ENCODE measurements around the gene GGNBP2. TPM values are rescaled to one million over a fixed set of nuclear protein-coding genes. Genes with fewer than 3 reads are reported as not detected.

The GGNBP2 gene
- total RNA-seq, 1 donor from 2014 or later: 108 TPM

- intact Hi-C loops (cut with micrococcal nuclease): loop anchor here (2.0 kb wide), 1 partner anchor 16 kb away; the partner anchor contains the start of genes MYO19 and PIGW
Measured at GRCh38 chr17:36550491-36551417, 6.0 kb downstream of the GGNBP2 start.

- intact Hi-C loops (cut with micrococcal nuclease): no loop called here
Measured at GRCh38 chr17:36553459-36553858, 8.7 kb downstream of the GGNBP2 start.

- intact Hi-C loops (cut with micrococcal nuclease): no loop called here
Measured at GRCh38 chr17:36566081-36566480, 21.4 kb downstream of the GGNBP2 start.

GRCh38 chr17:36575028-36575427, 30.3 kb downstream of the GGNBP2 start:
- intact Hi-C loops (cut with micrococcal nuclease): no loop called here

- intact Hi-C loops (cut with micrococcal nuclease): no loop called here
Measured at GRCh38 chr17:36576793-36577192, 32.1 kb downstream of the GGNBP2 start.

- intact Hi-C loops (cut with micrococcal nuclease): no loop called here
Measured at GRCh38 chr17:36578671-36579070, 34.0 kb downstream of the GGNBP2 start.

- intact Hi-C loops (cut with micrococcal nuclease): no loop called here
Measured at GRCh38 chr17:36583787-36584186, 39.1 kb downstream of the GGNBP2 start.

- intact Hi-C loops (cut with micrococcal nuclease): no loop called here
Measured at GRCh38 chr17:36586138-36586537, 41.4 kb downstream of the GGNBP2 start.

GRCh38 chr17:36590082-36590481, 45.4 kb downstream of the GGNBP2 start:
- intact Hi-C loops (cut with micrococcal nuclease): loop anchor here (2.0 kb wide), 1 partner anchor 45 kb away; the partner anchor contains the start of gene GGNBP2

- intact Hi-C loops (cut with micrococcal nuclease): loop anchor here (2.0 kb wide), 1 partner anchor 47 kb away; the partner anchor contains the start of gene GGNBP2
Measured at GRCh38 chr17:36591434-36592315, 47.0 kb downstream of the GGNBP2 start, which contains the start of gene DHRS11. TSS of gene DHRS11 (plus strand) at chr17:36591879. CDS start at chr17:36592010, 131 bp downstream.

GRCh38 chr17:36592316-36592715, 47.6 kb downstream of the GGNBP2 start:
- intact Hi-C loops (cut with micrococcal nuclease): no loop called here

GRCh38 chr17:36592716-36593321, 48.1 kb downstream of the GGNBP2 start:
- intact Hi-C loops (cut with micrococcal nuclease): no loop called here

GRCh38 chr17:36593656-36594316, 49.1 kb downstream of the GGNBP2 start:
- intact Hi-C loops (cut with micrococcal nuclease): no loop called here

GRCh38 chr17:36594626-36595401, 50.1 kb downstream of the GGNBP2 start:
- intact Hi-C loops (cut with micrococcal nuclease): no loop called here

GRCh38 chr17:36597226-36597625, 52.5 kb downstream of the GGNBP2 start:
- intact Hi-C loops (cut with micrococcal nuclease): no loop called here

GRCh38 chr17:36597866-36598777, 53.4 kb downstream of the GGNBP2 start:
- intact Hi-C loops (cut with micrococcal nuclease): no loop called here

- intact Hi-C loops (cut with micrococcal nuclease): no loop called here
Measured at GRCh38 chr17:36598951-36599401, 54.3 kb downstream of the GGNBP2 start.

GRCh38 chr17:36599546-36600250, 55.0 kb downstream of the GGNBP2 start:
- intact Hi-C loops (cut with micrococcal nuclease): loop anchor here (2.0 to 10.0 kb wide), 2 partner anchors 55 to 345 kb away; partner anchors contain the start of genes AATF and GGNBP2

All from T-helper 2 cell treated with Interferon-gamma antibody and Interleukin-4, amounts not matched to agents 100 ng/mL and 5 ng/mL, for 36 hours (primary cell).